HL-60 (cell line): ENCODE measurements around the gene PALM.

Experiments
- DNase-seq, 2 experiments: peaks; one replicate each; pipeline ENCODE4 v3.0.0-alpha.2; 2010 to 2020; ENCODE audit warnings: low read depth in 1 of 2, low spot score in 1 of 2
- H3K27ac ChIP-seq: fragments of 250-450 bp; sonication (Bioruptor Pico); replicated peaks from 2 replicates; pipeline ENCODE4 v1.5.1; 2020; ENCODE audit warnings: mild to moderate bottlenecking, moderate library complexity
- H3K27me3 ChIP-seq: fragments of 250-450 bp; sonication (Bioruptor Pico); 2 replicates; pipeline ENCODE4 v1.5.1; 2021; ENCODE audit warnings: mild to moderate bottlenecking, moderate library complexity; ENCODE audit not compliant: insufficient read depth, poor library complexity, severe bottlenecking
- H3K4me3 ChIP-seq: replicated peaks from 2 replicates; pipeline ENCODE4 v1.5.1; 2011; ENCODE audit warnings: mild to moderate bottlenecking, control low read depth, low read length; ENCODE audit not compliant: insufficient read depth
- CTCF ChIP-seq: IDR thresholded peaks from one replicate; pipeline ENCODE4 v1.5.1; 2011; ENCODE audit warnings: low read length, control low read depth, inconsistent platforms; ENCODE audit not compliant: insufficient read depth
- GABPA ChIP-seq: IDR thresholded peaks from 2 replicates; pipeline ENCODE4 v1.6.1; 2012; ENCODE audit warnings: low read depth
- POLR2AphosphoS5 ChIP-seq: IDR thresholded peaks from 2 replicates; pipeline ENCODE4 v1.6.1; 2012; ENCODE audit warnings: low read depth
- REST ChIP-seq: IDR thresholded peaks from 2 replicates; pipeline ENCODE4 v1.6.1; 2012; ENCODE audit warnings: low read depth; ENCODE audit not compliant: insufficient replicate concordance
- SPI1 ChIP-seq: IDR thresholded peaks from 2 replicates; pipeline ENCODE4 v1.6.1; 2012; ENCODE audit warnings: low read depth, mild to moderate bottlenecking, borderline replicate concordance

PALM gene

GRCh38 chr19:795073-795611, 86.4 kb downstream of the PALM start:
- DNase-seq: no peak
- H3K4me3 ChIP-seq: no peak overlapping the region
- no peaks in the 10 kb centered on the region for H3K27me3 ChIP-seq
- no peak for TF ChIP-seq POLR2AphosphoS5
- no peak for TF ChIP-seq GABPA
- TF ChIP-seq SPI1: no peak
- no peak for TF ChIP-seq CTCF
- no peak for TF ChIP-seq REST
- H3K27ac ChIP-seq: no peak overlapping the region

- no peaks in the 10 kb centered on the region for H3K27me3 ChIP-seq
- no peak for TF ChIP-seq POLR2AphosphoS5
- TF ChIP-seq CTCF: no peak
- TF ChIP-seq SPI1: no peak
- no peak for TF ChIP-seq GABPA
- no peak for TF ChIP-seq REST
- peak overlapping the region; percentile 83; the same call in 1 of the 2 replicates for H3K27ac ChIP-seq
- H3K4me3 ChIP-seq: peak overlapping the region; percentile 59
- DNase-seq: no peak
Observed at GRCh38 chr19:795691-796581, 87.2 kb downstream of the PALM start.

- peak; percentile 66 for TF ChIP-seq GABPA
- TF ChIP-seq SPI1: no peak
- TF ChIP-seq CTCF: no peak
- peak; percentile 91 for TF ChIP-seq POLR2AphosphoS5
- TF ChIP-seq REST: no peak
- peak within 1 kb of the TSS; percentile 95 for H3K27ac ChIP-seq
- peak within 1 kb of the TSS; percentile 98 for H3K4me3 ChIP-seq
- H3K27me3 ChIP-seq: no peaks in the 10 kb centered on the region
- DNase-seq: peak; percentile 100
Observed at GRCh38 chr19:796692-797527, 88.2 kb downstream of the PALM start, which contains the start of gene PTBP1. Gene PTBP1 (plus strand): TSS chr19:797452. CDS start chr19:797498, 46 bp downstream.
